ENCODE measurements around the gene FXN.
A peak's percentile ranks its signal among the peaks of the same experiment; 100 is the strongest.
"Not testable (repeated sequence)": the region's sequence is repeated elsewhere in the genome, so short reads cannot be mapped to it uniquely, and the experiment has no call there.

The FXN gene

GRCh38 chr9:69107771-69108170 is 72.2 kb downstream of the FXN start:
- H3K9me3 ChIP-seq (ENCODE audit: control insufficient read depth in 1 of 2, low read length in 2 of 2), result no peaks in the 10 kb centered on the region
- no peaks in the 10 kb centered on the region for H3K27me3 ChIP-seq (ENCODE audit: low read depth, low read length)
- no peaks in the 10 kb centered on the region for H3K36me3 ChIP-seq (ENCODE audit: control insufficient read depth in 1 of 2, insufficient read depth in 2 of 2, low read length in 2 of 2)
- no peak overlapping the region for H3K4me3 ChIP-seq (ENCODE audit: low read depth in 1 of 2, low read length in 2 of 2)
- no peaks in the 10 kb centered on the region for H3K4me1 ChIP-seq (ENCODE audit: control insufficient read depth in 1 of 2, insufficient read depth in 2 of 2, low read length in 2 of 2)
- no peak overlapping the region for H3K27ac ChIP-seq (ENCODE audit: low read length)

DNA sequence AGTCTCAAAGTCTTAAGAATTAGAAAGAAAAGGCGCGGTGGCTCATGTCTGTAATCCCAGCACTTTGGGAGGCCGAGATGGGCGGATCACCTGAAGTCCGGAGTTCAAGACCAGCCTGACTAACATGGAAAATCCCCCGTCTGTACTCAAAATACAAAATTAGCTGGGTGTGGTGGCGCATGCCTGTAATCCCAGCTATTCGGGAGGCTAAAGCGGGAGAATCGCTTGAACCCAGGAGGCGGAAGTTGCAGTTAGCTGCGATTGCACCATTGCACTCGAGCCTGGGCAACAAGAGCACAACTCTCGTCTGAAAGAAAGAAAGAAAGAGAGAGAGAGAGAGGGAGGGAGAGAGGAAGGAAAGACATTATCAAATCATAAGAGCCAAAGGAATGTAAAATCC is 73.2 kb downstream of the FXN start:
- not testable (repeated sequence) for H3K27me3 ChIP-seq (ENCODE audit: low read depth, low read length); H3K27ac ChIP-seq (ENCODE audit: low read length); H3K4me1 ChIP-seq (ENCODE audit: control insufficient read depth in 1 of 2, insufficient read depth in 2 of 2, low read length in 2 of 2); H3K36me3 ChIP-seq (ENCODE audit: control insufficient read depth in 1 of 2, insufficient read depth in 2 of 2, low read length in 2 of 2); H3K9me3 ChIP-seq (ENCODE audit: control insufficient read depth in 1 of 2, low read length in 2 of 2); H3K4me3 ChIP-seq (ENCODE audit: low read depth in 1 of 2, low read length in 2 of 2)

DNA sequence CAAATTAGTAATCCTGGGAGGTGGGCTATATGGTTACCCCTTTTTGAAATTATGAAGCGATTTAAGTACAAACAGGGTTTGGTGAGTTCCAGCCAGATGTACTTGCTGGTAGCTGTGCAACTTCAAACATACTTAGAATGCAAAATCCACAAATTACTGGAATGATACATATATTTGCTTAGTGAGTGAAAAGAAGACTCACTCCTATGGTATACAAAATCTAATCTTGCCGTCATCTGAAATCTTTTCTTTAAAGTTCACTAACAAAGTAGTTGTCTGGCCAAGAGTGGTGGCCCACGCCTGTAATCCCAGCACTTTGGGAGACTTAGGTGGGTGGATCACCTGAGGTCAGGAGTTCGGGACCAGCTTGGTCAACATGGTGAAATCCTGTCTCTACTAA is 73.6 kb downstream of the FXN start:
- H3K27ac ChIP-seq (ENCODE audit: low read length), result no peak overlapping the region
- no peaks in the 10 kb centered on the region for H3K36me3 ChIP-seq (ENCODE audit: control insufficient read depth in 1 of 2, insufficient read depth in 2 of 2, low read length in 2 of 2)
- no peaks in the 10 kb centered on the region for H3K4me1 ChIP-seq (ENCODE audit: control insufficient read depth in 1 of 2, insufficient read depth in 2 of 2, low read length in 2 of 2)
- no peaks in the 10 kb centered on the region for H3K27me3 ChIP-seq (ENCODE audit: low read depth, low read length)
- H3K4me3 ChIP-seq (ENCODE audit: low read depth in 1 of 2, low read length in 2 of 2), result no peak overlapping the region
- no peaks in the 10 kb centered on the region for H3K9me3 ChIP-seq (ENCODE audit: control insufficient read depth in 1 of 2, low read length in 2 of 2)

DNA sequence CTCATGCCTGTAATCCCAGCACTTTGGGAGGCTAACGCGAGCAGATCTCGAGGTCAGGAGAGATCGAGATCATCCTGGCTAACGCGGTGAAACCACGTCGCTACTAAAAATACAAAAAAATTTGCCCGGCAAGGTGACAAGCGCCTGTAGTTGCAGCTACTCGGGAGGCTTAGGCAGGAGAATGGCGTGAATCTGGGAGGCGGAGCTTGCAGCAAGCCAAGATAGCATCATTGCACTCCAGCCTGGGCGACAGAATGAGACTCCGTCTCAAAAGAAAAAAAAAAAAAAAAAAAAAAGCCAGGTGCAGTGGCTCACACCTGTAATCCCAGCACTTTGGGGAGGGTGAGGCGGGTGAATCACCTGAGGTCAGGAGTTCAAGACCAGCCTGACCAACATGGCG is 77.1 kb downstream of the FXN start:
- H3K4me1 ChIP-seq (ENCODE audit: control insufficient read depth in 1 of 2, insufficient read depth in 2 of 2, low read length in 2 of 2); H3K27me3 ChIP-seq (ENCODE audit: low read depth, low read length); H3K36me3 ChIP-seq (ENCODE audit: control insufficient read depth in 1 of 2, insufficient read depth in 2 of 2, low read length in 2 of 2): not testable (repeated sequence)

GRCh38 chr9:69115621-69116020 is 80.1 kb downstream of the FXN start:
- Histone ChIP-seq H3K4me3 (ENCODE audit: low read depth in 1 of 2, low read length in 2 of 2) (no peak overlapping the region), H3K4me1 (ENCODE audit: control insufficient read depth in 1 of 2, insufficient read depth in 2 of 2, low read length in 2 of 2) (no peaks in the 10 kb centered on the region), H3K27ac (ENCODE audit: low read length) (no peak overlapping the region), H3K27me3 (ENCODE audit: low read depth, low read length) (no peaks in the 10 kb centered on the region), H3K9me3 (ENCODE audit: control insufficient read depth in 1 of 2, low read length in 2 of 2) (no peaks in the 10 kb centered on the region), H3K36me3 (ENCODE audit: control insufficient read depth in 1 of 2, insufficient read depth in 2 of 2, low read length in 2 of 2) (no peaks in the 10 kb centered on the region)

More for the DNA sequence above, 77.1 kb downstream of the FXN start:
- H3K9me3 ChIP-seq (ENCODE audit: control insufficient read depth in 1 of 2, low read length in 2 of 2); H3K27ac ChIP-seq (ENCODE audit: low read length); H3K4me3 ChIP-seq (ENCODE audit: low read depth in 1 of 2, low read length in 2 of 2): not testable (repeated sequence)

GRCh38 chr9:69118656-69119055 is 83.1 kb downstream of the FXN start:
- Histone ChIP-seq H3K9me3 (ENCODE audit: control insufficient read depth in 1 of 2, low read length in 2 of 2) (no peaks in the 10 kb centered on the region), H3K4me3 (ENCODE audit: low read depth in 1 of 2, low read length in 2 of 2) (no peak overlapping the region), H3K4me1 (ENCODE audit: control insufficient read depth in 1 of 2, insufficient read depth in 2 of 2, low read length in 2 of 2) (peaks cover 4 to 5% of the 10 kb centered on the region in 2 donors), H3K36me3 (ENCODE audit: control insufficient read depth in 1 of 2, insufficient read depth in 2 of 2, low read length in 2 of 2) (no peaks in the 10 kb centered on the region), H3K27ac (ENCODE audit: low read length) (no peak overlapping the region), H3K27me3 (ENCODE audit: low read depth, low read length) (no peaks in the 10 kb centered on the region)

- no peaks in the 10 kb centered on the region for H3K27me3 ChIP-seq (ENCODE audit: low read depth, low read length)
- H3K36me3 ChIP-seq (ENCODE audit: control insufficient read depth in 1 of 2, insufficient read depth in 2 of 2, low read length in 2 of 2), result no peaks in the 10 kb centered on the region
- H3K9me3 ChIP-seq (ENCODE audit: control insufficient read depth in 1 of 2, low read length in 2 of 2), result no peaks in the 10 kb centered on the region
- H3K27ac ChIP-seq (ENCODE audit: low read length), result peak overlapping the region; percentile 67
- H3K4me3 ChIP-seq (ENCODE audit: low read depth in 1 of 2, low read length in 2 of 2), result peak overlapping the region; percentile 50 to 92
- H3K4me1 ChIP-seq (ENCODE audit: control insufficient read depth in 1 of 2, insufficient read depth in 2 of 2, low read length in 2 of 2), result peaks cover 4 to 5% of the 10 kb centered on the region in 2 donors
Observed at GRCh38 chr9:69120380-69121154, 85.0 kb downstream of the FXN start.

DNA sequence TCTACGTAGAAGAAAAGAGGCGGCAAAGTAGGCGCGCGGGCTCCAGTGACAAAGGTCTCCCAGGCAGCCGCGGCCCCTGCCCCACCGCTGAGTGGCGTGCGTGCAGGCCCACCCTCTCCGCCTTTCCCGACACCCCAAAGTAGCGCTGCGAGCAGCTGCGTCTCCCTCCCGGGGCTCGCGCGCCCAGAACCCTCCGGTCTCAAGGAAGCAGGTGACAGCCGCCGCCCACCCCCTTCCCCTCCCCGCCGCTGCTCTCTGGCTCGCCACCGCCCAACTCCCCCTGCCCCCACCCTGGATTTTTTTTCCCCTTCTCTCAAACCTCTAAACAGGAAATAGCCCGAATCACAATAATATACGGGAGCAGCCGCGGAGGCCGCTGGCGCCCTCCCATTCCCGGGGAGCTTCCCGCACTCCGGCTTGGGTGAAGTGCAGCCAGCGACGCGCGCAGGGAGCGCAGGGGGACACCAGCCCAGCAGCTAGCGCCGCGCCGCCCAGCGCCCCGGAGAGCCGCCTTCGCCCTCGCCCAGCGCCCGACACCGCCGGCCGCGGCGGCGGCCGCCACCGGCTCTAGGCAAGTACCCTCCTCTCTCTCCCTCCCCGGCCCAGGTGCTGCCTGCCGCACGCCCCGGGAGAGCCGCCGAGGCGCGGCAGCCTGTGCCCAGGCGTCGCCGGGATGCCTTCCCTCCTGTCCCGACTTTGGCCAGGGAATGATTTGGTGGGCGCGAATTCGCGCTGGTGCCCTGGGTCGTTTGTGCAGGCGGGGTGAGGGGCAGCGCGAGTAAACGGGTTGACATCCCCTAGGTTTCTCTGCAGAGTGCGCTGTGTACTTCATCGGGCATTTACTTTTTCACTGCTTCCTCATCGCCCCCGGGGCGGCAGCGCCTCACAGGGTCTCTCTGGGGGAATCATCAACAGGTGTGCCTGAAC is 85.9 kb downstream of the FXN start:
- H3K27ac ChIP-seq (ENCODE audit: low read length), result peak overlapping the region; percentile 84
- peaks cover 4 to 5% of the 10 kb centered on the region in 2 donors for H3K4me1 ChIP-seq (ENCODE audit: control insufficient read depth in 1 of 2, insufficient read depth in 2 of 2, low read length in 2 of 2)

GRCh38 chr9:69122082-69122548 is 86.6 kb downstream of the FXN start:
- H3K9me3 ChIP-seq (ENCODE audit: control insufficient read depth in 1 of 2, low read length in 2 of 2), result no peaks in the 10 kb centered on the region
- peaks cover 4 to 5% of the 10 kb centered on the region in 2 donors for H3K4me1 ChIP-seq (ENCODE audit: control insufficient read depth in 1 of 2, insufficient read depth in 2 of 2, low read length in 2 of 2)
- H3K4me3 ChIP-seq (ENCODE audit: low read depth in 1 of 2, low read length in 2 of 2), result peak overlapping the region; percentile 83 to 92
- H3K27ac ChIP-seq (ENCODE audit: low read length), result peak overlapping the region; percentile 84
- no peaks in the 10 kb centered on the region for H3K36me3 ChIP-seq (ENCODE audit: control insufficient read depth in 1 of 2, insufficient read depth in 2 of 2, low read length in 2 of 2)
- H3K27me3 ChIP-seq (ENCODE audit: low read depth, low read length), result no peaks in the 10 kb centered on the region

More for the DNA sequence above, 85.9 kb downstream of the FXN start:
- Histone ChIP-seq H3K9me3 (ENCODE audit: control insufficient read depth in 1 of 2, low read length in 2 of 2) (no peaks in the 10 kb centered on the region), H3K27me3 (ENCODE audit: low read depth, low read length) (no peaks in the 10 kb centered on the region), H3K36me3 (ENCODE audit: control insufficient read depth in 1 of 2, insufficient read depth in 2 of 2, low read length in 2 of 2) (no peaks in the 10 kb centered on the region), H3K4me3 (ENCODE audit: low read depth in 1 of 2, low read length in 2 of 2) (peak overlapping the region; percentile 83 to 92)

DNA sequence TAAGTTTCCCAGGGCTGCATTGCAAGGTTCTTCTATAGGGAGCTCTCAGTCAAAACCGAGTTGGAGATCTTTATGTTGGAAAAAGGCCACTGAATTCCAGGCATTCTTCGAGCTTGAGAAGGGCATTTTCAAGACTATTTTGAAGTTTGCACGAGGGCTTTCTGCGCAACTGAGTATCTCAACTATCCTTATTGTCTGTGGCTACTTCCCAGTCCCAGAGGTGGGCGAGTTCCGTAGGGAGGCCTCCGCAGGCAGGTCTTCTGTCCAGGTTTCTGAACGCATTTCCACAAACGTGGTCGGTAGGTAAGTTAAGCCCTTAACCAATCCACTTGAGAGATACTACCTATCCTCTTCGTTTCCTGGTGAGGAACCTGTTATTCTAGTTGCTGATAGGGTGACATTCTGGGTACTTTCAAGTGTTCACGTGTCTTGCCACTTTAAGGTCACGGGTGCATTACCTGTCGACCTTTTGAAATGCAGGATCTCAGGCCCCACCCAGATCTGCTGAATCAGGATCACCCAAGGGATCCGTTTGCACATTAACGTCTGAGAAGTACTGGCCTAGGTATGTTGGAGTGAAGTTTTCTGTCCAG is 87.1 kb downstream of the FXN start:
- Histone ChIP-seq H3K27ac (ENCODE audit: low read length) (peak overlapping the region; percentile 84), H3K36me3 (ENCODE audit: control insufficient read depth in 1 of 2, insufficient read depth in 2 of 2, low read length in 2 of 2) (no peaks in the 10 kb centered on the region), H3K4me3 (ENCODE audit: low read depth in 1 of 2, low read length in 2 of 2) (peak overlapping the region; percentile 83 to 92), H3K27me3 (ENCODE audit: low read depth, low read length) (no peaks in the 10 kb centered on the region), H3K4me1 (ENCODE audit: control insufficient read depth in 1 of 2, insufficient read depth in 2 of 2, low read length in 2 of 2) (peaks cover 4 to 5% of the 10 kb centered on the region in 2 donors), H3K9me3 (ENCODE audit: control insufficient read depth in 1 of 2, low read length in 2 of 2) (no peaks in the 10 kb centered on the region)
